ENCODE results near the gene RAX2. TPM values are rescaled to one million over a fixed set of nuclear protein-coding genes. Genes with fewer than 3 reads are reported as not detected.

The RAX2 gene
- total and polyA plus RNA-seq, 9 donors: 0.13 TPM; not detected in 7

- Histone ChIP-seq H3K9me3 (no peaks in the 10 kb centered on the region), H3K27ac (no peak overlapping the region), H3K27me3 (no peaks in the 10 kb centered on the region), H3K4me1 (ENCODE audit: insufficient read depth) (no peaks in the 10 kb centered on the region), H3K36me3 (no peaks in the 10 kb centered on the region), H3K4me3 (no peak overlapping the region)
- intact Hi-C loops (cut with DNase I): no loop called here
- TF ChIP-seq CTCF (IDR thresholded peaks at IDR 0.05) (no peak), POLR2A (IDR thresholded peaks at IDR 0.05) (no peak), EP300 (IDR thresholded peaks at IDR 0.05) (no peak)
- DNase-seq: no peak
- 61 to 79% (median 62%) methylated on average over 8 of the region's 8 CpGs for WGBS, 3 donors
These were observed 26.5 kb downstream of the RAX2 start for GRCh38 chr19:3745363-3746045.

GRCh38 chr19:3743486-3743885, 28.5 kb downstream of the RAX2 start:
- intact Hi-C loops (cut with DNase I): no loop called here
- TF ChIP-seq CTCF (IDR thresholded peaks at IDR 0.05) (no peak), EP300 (IDR thresholded peaks at IDR 0.05) (no peak), POLR2A (IDR thresholded peaks at IDR 0.05) (no peak)
- Histone ChIP-seq H3K9me3 (no peaks in the 10 kb centered on the region), H3K4me1 (ENCODE audit: insufficient read depth) (no peaks in the 10 kb centered on the region), H3K27ac (no peak overlapping the region), H3K4me3 (no peak overlapping the region), H3K36me3 (no peaks in the 10 kb centered on the region), H3K27me3 (no peaks in the 10 kb centered on the region)
- 91 to 100% (median 94%) methylated on average over 2 of the region's 2 CpGs for WGBS, 3 donors
- no peak for DNase-seq

GRCh38 chr19:3740431-3740830, 31.6 kb downstream of the RAX2 start:
- Histone ChIP-seq H3K9me3 (no peaks in the 10 kb centered on the region), H3K4me3 (no peak overlapping the region), H3K4me1 (ENCODE audit: insufficient read depth) (no peaks in the 10 kb centered on the region), H3K36me3 (no peaks in the 10 kb centered on the region), H3K27me3 (no peaks in the 10 kb centered on the region), H3K27ac (no peak overlapping the region)
- no peak for TF ChIP-seq CTCF (IDR thresholded peaks at IDR 0.05)
- no peak for TF ChIP-seq EP300 (IDR thresholded peaks at IDR 0.05)
- no peak for TF ChIP-seq POLR2A (IDR thresholded peaks at IDR 0.05)
- intact Hi-C loops (cut with DNase I): no loop called here
- no peak for DNase-seq
- 76 to 87% (median 84%) methylated on average over 24 of the region's 24 CpGs for WGBS, 3 donors

- intact Hi-C loops (cut with DNase I): no loop called here
- Histone ChIP-seq H3K27ac (no peak overlapping the region), H3K27me3 (no peaks in the 10 kb centered on the region), H3K9me3 (no peaks in the 10 kb centered on the region), H3K4me1 (ENCODE audit: insufficient read depth) (no peaks in the 10 kb centered on the region), H3K36me3 (no peaks in the 10 kb centered on the region), H3K4me3 (no peak overlapping the region)
- 75 to 79% (median 77%) methylated on average over 32 of the region's 32 CpGs for WGBS, 3 donors
- no peak for TF ChIP-seq EP300 (IDR thresholded peaks at IDR 0.05)
- TF ChIP-seq CTCF (IDR thresholded peaks at IDR 0.05): no peak
- TF ChIP-seq POLR2A (IDR thresholded peaks at IDR 0.05): no peak
- DNase-seq: no peak
These were observed 33.4 kb downstream of the RAX2 start for GRCh38 chr19:3738477-3739220.

All from ovary (tissue), 9 donors.